ENCODE data around the gene SLC29A2. TPM values are rescaled to one million over a fixed set of nuclear protein-coding genes. Genes with fewer than 3 reads are reported as not detected.

Gene SLC29A2
- total and polyA plus RNA-seq, 2 of the 8 experiments (the other 6 are each of a cell fraction or from before 2014, with no cell fraction given): 29.3 to 31.6 TPM

DNA sequence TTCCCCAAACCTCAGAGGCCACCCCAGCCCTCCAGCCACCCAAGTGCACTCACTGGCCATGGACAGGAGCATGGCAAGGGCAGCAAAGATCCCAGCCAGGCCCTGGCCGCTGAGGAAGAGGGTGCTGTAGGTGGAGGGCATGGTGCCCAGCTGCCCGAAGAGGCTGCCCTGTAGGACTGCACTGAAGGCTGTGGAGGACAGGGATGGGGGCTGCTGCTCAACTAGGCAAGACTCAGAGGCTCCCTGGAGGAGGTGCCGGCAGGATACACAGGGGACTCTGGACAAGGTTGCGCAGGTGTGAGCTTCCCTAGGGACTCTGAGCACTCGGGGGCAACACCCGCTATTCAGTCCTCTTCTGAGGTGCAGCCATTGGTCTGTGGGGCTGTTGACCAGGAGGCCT, 3.1 kb downstream of the SLC29A2 start:
- Histone ChIP-seq H3K79me1 (ENCODE audit: low read depth, low read length) (peaks cover 9% of the 10 kb centered on the region; the same call in 1 of the 2 replicates), H2BK12ac (ENCODE audit: low read depth, low read length) (no peak overlapping the region), H2BK120ac (replicated peaks; ENCODE audit: low read depth, low read length) (no peak overlapping the region), H4K20me1 (replicated peaks in 1 of 2; ENCODE audit: control insufficient read depth in 1 of 2, insufficient read depth in 2 of 2, low read length in 2 of 2) (peaks cover 11 to 34% of the 10 kb centered on the region in 2 experiments), H4K8ac (ENCODE audit: extremely low read depth, insufficient read depth, low read length) (no peak overlapping the region; the same call in 1 of the 2 replicates), H4K91ac (replicated peaks; ENCODE audit: insufficient read length, low read length) (no peak overlapping the region), H2BK15ac (ENCODE audit: low read length) (no peak overlapping the region), H3K27me3 (replicated peaks in 1 of 4; ENCODE audit: control insufficient read depth in 3 of 4, extremely low read depth in 1 of 4, insufficient read depth in 3 of 4, low read length in 3 of 4) (no peaks in the 10 kb centered on the region), H2AFZ (ENCODE audit: low read length) (no peak overlapping the region), H3K4me1 (replicated peaks in 1 of 4; ENCODE audit: control insufficient read depth in 3 of 4, insufficient read depth in 4 of 4, low read length in 3 of 4) (peaks cover 0 to 8% (median 7%) of the 10 kb centered on the region in 4 experiments; a peak in 6 of 7 replicates), H3K9ac (replicated peaks in 1 of 4; ENCODE audit: extremely low read depth in 1 of 4, low read depth in 3 of 4, low read length in 3 of 4) (no peak overlapping the region), H3K36me3 (ENCODE audit: control insufficient read depth in 2 of 4, insufficient read depth in 4 of 4, low read length in 3 of 4) (peaks cover 22 to 49% (median 45%) of the 10 kb centered on the region in 4 experiments), H3K9me3 (ENCODE audit: insufficient read depth in 2 of 2, low read depth in 1 of 2, low read length in 1 of 2) (no peaks in the 10 kb centered on the region), H2BK5ac (ENCODE audit: low read depth, low read length) (0 out of 2 replicates have a peak overlapping the region, but pooled peaks have one; percentile 28), H3K18ac (ENCODE audit: extremely low read depth, low read length) (no peak overlapping the region), H3K4me3 (ENCODE audit: extremely low read depth in 1 of 4, insufficient read depth in 2 of 4, low read depth in 3 of 4, low read length in 4 of 4) (no peak overlapping the region), H3K56ac (replicated peaks; ENCODE audit: insufficient read length, low read depth, low read length) (no peak overlapping the region), H3K79me2 (ENCODE audit: control insufficient read depth in 1 of 2, insufficient read depth in 2 of 2, low read length in 2 of 2) (peaks cover 0 to 16% of the 10 kb centered on the region in 2 experiments; a peak in 2 of 4 replicates), H3K4me2 (ENCODE audit: insufficient read depth in 1 of 2, low read depth in 2 of 2, low read length in 2 of 2) (no peak overlapping the region; a peak in 1 of 4 replicates), H3K14ac (ENCODE audit: insufficient read length) (no peak overlapping the region), H2BK20ac (ENCODE audit: low read length) (no peak overlapping the region), H3K23ac (ENCODE audit: insufficient read length) (no peak overlapping the region), H2AK5ac (ENCODE audit: low read depth, low read length) (no peak overlapping the region), H4K5ac (ENCODE audit: insufficient read length, low read depth, low read length) (no peak overlapping the region), H3K23me2 (ENCODE audit: low read depth, low read length) (peaks cover 7% of the 10 kb centered on the region; the same call in 1 of the 2 replicates), H3K27ac (ENCODE audit: low read depth, low read length) (0 out of 2 replicates have a peak overlapping the region, but pooled peaks have one; percentile 4), H3K4ac (replicated peaks; ENCODE audit: insufficient read length, low read depth, low read length) (no peak overlapping the region)
- ChIA-PET CTCF (ENCODE audit: partially characterized antibody) (interaction anchor here (0.9 kb wide), 1 partner anchor 51 kb away, joined by 3 read pairs; no protein-coding TSS in a partner anchor), POLR2A (ENCODE audit: partially characterized antibody) (interaction anchor here (0.8 to 28.0 kb wide), 4 partner anchors 17 to 83 kb away, joined by 3 to 487 read pairs (median 6); partner anchors contain the start of genes B4GAT1 and BRMS1)
- DNase-seq (ENCODE audit: low read depth in 1 of 2, low spot score in 2 of 2) (no peak), FAIRE-seq (no peak)
- WGBS, 2 experiments (ENCODE audit: extremely low coverage in 1 of 2, insufficient coverage in 1 of 2, insufficient read length in 1 of 2, insufficient replicate concordance in 2 of 2, low coverage in 1 of 2, low lambda C conversion rate in 2 of 2, missing lambda C conversion rate in 1 of 2): 91% methylated on average over 6 of the region's 6 CpGs; no CpG with 5 or more reads in 1 of the 2 experiments
- TF ChIP-seq CTBP2 (IDR thresholded peaks at IDR 0.05; ENCODE audit: borderline replicate concordance, insufficient read depth, insufficient read length, low read length) (no peak), SP2 (IDR thresholded peaks at IDR 0.05; ENCODE audit: low read length) (no peak), CHD1 (IDR thresholded peaks at IDR 0.05; ENCODE audit: low read depth, low read length) (no peak), CBX8 (IDR thresholded peaks at IDR 0.05; ENCODE audit: borderline replicate concordance, low read depth, low read length) (no peak), RNF2 (IDR thresholded peaks at IDR 0.05; ENCODE audit: borderline replicate concordance, low read depth, low read length, missing control alignments, poor library complexity, severe bottlenecking) (no peak), POLR2A (IDR thresholded peaks at IDR 0.05; ENCODE audit: control extremely low read depth in 1 of 2, low read depth in 2 of 2, low read length in 2 of 2) (no peak), RAD21 (IDR thresholded peaks at IDR 0.05 in 1 of 2, conservative IDR thresholded peaks at IDR 0.05 in 1 of 2; ENCODE audit: low read depth in 2 of 2, low read length in 2 of 2) (no peak), SP1 (IDR thresholded peaks at IDR 0.05; ENCODE audit: low read depth, low read length) (no peak), YY1 (IDR thresholded peaks at IDR 0.05; ENCODE audit: low read depth, low read length) (no peak), SP4 (IDR thresholded peaks at IDR 0.05; ENCODE audit: low read length) (no peak)
- TF ChIP-seq, protein P1, sequence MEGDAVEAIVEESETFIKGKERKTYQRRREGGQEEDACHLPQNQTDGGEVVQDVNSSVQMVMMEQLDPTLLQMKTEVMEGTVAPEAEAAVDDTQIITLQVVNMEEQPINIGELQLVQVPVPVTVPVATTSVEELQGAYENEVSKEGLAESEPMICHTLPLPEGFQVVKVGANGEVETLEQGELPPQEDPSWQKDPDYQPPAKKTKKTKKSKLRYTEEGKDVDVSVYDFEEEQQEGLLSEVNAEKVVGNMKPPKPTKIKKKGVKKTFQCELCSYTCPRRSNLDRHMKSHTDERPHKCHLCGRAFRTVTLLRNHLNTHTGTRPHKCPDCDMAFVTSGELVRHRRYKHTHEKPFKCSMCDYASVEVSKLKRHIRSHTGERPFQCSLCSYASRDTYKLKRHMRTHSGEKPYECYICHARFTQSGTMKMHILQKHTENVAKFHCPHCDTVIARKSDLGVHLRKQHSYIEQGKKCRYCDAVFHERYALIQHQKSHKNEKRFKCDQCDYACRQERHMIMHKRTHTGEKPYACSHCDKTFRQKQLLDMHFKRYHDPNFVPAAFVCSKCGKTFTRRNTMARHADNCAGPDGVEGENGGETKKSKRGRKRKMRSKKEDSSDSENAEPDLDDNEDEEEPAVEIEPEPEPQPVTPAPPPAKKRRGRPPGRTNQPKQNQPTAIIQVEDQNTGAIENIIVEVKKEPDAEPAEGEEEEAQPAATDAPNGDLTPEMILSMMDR (IDR thresholded peaks at IDR 0.05; ENCODE audit: control extremely low read depth in 1 of 3, insufficient read depth in 1 of 3, low read depth in 1 of 3, low read length in 3 of 3): no peak
